Measurements from ENCODE around the gene ADK.

ADK gene

DNA sequence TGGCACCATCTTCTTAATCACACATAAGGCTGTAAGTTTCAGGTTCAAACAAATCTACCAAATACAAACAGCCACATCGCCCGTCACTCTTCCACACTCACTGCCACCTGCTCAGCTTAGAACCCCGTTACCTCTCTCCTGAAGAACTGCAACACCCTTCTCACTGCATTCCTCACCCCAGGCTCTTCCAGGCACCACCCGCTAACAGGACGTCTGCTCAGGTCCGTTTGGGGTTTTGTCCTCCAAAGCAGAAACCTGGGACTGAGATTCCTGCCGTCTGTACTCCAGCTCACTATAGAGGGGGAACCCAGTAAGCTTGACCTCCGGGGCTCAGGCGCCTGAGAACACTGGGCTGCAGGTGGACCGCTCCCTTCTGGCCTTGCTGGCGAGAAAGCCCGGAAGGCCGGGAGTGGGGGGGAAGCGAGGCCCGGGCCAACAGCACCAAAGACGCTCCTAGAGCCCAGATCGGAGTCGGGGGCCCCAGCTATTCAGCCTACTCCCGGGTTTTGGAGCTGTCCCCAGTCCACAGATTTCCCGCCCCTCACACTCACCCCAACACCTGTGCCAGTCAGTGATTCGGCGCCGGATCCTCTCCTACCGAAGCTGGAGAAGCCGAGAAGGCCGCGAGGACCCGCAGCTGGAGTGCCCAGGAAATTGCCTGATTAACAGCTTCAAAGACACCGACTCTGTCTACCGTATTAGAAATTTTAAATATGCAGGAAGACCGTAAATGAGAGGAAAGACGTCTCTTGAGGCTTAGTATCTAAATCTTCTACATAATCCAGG is 624 bp upstream of the ADK start, which contains the start of gene AP3M1:
TSS of gene AP3M1 (minus strand) at position 625 of the 786 bp plus-strand sequence. CDS start 12,449 bp downstream, outside the sequence.
- DNase-seq, result peak; percentile 17

DNA sequence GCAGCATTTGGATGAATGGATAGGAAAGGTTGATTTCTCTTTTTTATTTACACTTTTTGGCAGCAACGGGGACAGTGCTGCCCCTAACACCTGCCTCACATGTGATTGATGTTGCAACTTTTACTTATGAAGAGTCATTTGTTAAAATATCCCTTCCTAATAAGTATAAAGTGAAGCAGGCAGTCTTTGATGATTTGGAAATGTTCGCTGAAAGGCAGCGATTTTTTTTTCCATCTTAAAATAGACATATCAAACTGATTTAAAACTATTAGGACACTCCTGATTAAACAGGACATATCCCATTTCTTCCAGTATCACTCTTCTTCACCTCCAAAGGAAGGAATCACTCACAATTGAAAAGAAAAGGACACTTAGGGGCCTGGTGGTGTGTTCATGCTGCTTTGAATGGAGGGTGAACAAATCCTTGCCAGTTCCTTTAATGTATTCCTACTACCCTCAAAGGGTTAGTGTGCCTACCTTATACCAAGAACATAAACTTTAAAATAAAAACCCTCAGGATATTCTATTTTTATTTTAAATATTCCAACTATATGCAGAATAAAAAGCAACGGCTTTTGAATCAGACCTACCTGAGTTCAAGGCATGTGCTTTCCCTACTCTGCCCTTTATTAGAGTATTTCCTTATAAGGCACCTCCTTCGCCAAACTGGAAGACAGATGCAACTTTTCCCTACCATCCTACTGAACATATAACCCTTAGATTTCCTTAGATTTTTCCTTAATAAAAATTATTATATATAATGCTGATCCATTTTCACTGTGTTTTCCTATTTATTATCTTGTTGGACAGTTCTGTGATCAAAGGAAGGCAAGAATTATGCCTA is 1.1 kb downstream of the ADK start:
- no peak for DNase-seq

- no peak for DNase-seq
Observed at GRCh38 chr10:74153123-74153522, 2.1 kb downstream of the ADK start.

- no peak for DNase-seq
Observed at GRCh38 chr10:74153676-74154075, 2.7 kb downstream of the ADK start.

- no peak for DNase-seq
Observed at GRCh38 chr10:74156919-74157289, 5.9 kb downstream of the ADK start.

GRCh38 chr10:74160013-74160412 is 9.0 kb downstream of the ADK start:
- no peak for DNase-seq

DNA sequence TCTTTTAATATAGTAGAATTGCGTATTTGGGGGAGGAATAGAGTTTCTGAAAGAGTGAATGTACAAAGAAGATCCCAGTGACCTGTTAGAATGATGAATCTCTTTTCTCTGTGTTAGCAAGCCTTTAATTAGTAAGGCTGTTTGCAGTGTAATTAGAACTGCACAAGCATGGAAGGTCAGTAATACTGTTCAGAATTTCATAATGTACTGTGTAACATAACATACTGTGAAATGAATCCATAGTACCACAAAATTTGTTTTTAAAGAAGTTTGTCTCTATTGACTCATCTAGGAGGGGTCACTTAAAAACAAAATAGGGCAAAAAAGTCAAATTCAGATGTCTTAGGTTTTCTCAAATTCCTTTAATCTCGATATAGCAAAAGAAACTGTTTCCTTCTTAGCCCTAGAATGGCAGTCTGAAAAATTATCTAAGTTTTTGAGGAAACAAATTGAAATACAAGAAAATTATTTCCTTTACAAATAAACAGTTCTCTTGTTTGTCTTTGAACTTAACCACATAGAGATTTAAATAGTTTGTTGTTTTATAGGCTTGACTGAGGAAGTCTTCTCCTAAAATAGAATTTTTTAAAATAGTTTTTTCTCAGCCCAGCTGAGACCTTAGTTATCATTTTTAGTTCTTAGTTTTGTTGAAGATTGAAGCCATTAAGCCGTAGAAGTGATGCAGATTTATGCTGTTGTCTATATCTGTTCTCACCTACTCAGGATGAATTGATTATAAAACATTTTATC is 12.5 kb downstream of the ADK start:
- DNase-seq, result no peak

- DNase-seq, result no peak
Observed at GRCh38 chr10:74164716-74165529, 13.9 kb downstream of the ADK start.

GRCh38 chr10:74165530-74165901 is 14.5 kb downstream of the ADK start:
- DNase-seq, result no peak

DNA sequence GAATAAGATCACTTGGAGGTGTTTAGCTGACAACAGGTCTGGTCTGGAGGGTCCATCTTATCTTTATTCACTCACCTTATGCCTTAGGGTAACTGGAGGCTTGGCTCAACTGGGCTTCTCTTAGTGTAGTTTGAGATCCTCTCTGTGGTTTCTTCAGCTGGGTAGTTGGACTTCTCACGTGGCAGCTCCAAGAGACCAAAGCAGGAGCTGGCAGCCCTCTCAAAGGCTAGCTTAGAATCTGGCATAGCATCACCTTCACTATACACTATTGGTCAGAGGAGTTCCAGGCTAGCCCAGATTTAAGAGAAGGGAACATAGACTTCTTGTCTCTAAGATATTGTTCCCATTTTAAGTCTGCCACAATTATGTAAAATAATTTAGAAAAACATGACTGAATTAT is 16.4 kb downstream of the ADK start:
- DNase-seq, result no peak

- DNase-seq, result no peak
Observed at GRCh38 chr10:74171625-74172024, 20.6 kb downstream of the ADK start.

- DNase-seq, result no peak
Observed at GRCh38 chr10:74174521-74174920, 23.5 kb downstream of the ADK start.

DNA sequence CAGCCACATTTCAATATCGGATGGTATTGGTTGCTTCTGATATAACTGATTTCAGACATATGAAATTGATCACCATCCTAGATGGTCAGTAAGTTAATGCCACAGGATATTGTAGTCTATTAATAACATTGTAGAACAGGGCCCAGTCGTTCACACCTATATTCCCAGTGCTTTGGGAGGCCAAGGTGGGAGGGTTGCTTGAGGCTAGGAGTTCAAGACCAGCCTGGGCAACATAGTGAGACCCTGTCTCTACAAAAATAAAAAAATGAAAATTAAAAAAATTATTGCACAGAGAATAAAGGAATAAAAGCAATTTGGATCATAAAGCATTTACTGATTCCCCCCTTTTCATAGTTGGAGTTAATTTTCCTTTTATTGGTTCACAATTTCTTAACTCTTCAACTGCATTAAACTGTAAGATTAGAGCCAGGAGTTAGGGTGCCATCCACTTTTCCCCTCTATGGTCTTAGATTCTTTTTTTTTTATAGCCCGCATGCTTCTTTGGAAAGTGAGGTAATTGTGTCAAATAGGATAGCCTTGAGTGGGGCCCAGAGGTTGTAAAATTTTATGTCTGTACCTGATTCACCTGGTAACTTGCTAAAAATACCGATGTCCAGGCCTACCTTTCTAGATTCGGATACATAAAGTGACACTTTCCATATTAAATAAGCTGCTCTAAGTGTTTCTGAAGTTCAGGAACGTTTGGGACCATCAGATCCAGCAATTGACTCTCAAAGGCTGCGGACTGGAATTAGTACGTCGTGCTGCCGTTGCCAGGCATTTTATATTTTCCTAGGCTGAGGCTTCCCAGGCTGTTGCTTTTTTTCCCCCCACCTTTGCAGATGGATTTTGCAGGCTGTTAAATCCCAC is 24.7 kb downstream of the ADK start:
- DNase-seq, result no peak

GRCh38 chr10:74176380-74177139 is 25.5 kb downstream of the ADK start:
- DNase-seq, result peak; percentile 77

GRCh38 chr10:74177140-74177677 is 26.2 kb downstream of the ADK start:
- no peak for DNase-seq

DNA sequence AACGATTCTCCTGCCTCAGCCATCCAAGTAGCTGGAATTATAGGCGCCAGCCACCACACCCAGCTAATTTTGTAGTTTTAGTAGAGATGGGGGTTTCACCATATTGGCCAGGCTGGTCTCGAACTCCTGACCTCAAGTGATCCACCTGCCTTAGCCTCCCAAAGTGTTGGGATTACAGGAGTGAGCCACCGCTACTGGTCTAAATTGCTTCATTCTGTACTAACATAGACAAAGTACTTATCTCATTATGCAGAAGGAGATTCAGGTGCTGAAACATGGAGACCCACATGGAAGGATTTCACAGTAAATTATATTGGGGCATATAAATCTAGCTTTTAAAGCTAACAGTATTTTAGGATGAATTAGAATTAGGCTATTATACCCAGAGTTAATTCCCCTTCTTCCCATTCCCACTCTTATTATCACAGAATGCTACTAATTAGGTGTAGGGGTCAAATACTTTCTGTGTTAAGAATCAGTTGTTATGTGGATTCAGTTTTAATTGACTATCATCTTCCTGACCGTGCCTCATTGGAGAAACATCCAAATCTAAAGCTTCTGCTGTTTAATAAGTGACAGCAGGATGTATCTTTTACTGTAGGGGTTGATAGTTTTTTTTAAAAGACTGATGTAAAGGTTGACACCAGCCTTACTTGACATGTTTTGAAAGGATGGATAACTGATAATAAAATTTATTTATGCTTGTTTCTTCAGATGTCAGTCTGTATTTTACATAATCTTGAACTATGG is 27.2 kb downstream of the ADK start:
- DNase-seq, result no peak

DNA sequence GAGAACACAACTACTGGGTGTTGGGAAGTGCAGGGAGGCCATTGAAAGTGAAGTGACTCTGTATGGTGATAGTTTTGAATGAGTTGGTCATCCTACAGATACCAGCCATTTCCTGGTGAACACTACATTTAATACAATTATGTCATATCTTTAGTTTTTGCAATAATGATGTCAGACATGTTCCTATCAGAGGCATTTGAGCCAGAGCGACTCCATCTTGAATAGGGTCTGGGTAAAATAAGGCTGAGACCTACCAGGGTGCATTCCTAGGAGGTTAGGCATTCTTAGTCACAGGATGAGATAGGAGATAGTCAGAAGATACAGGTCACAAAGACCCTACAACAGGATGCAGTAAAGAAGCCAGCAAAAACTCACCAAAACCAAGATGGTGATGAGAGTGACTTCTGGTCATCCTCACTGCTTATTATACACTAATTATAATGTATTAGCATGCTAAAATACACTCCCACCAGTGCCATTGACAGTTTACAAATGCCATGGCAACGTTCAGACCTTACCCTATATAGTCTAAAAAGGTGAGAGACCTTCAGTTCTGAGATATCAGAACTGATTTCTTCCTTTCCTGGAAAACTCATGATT is 28.2 kb downstream of the ADK start:
- DNase-seq, result no peak

DNA sequence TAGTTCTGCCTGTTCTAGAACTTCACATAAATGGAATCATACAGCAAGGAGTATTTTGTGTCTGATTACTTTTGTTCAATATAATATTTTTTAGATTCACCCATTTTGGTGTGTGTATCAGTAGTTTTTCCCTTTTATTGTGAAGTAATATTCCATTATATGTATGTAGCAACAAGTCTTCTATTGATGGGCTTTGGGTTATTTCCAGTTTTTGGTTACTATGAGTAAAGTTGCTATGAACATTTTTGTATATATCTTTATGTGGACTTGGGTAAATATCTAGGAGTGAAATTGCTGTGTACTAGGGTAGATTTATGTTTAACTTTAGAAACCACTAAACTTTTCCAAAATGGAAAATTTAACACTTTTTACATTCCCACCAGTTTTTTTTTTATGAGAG is 35.7 kb downstream of the ADK start:
- no peak for DNase-seq

- no peak for DNase-seq
Observed at GRCh38 chr10:74187237-74187636, 36.2 kb downstream of the ADK start.

All from DMS79 treated with DMSO at 0.1 percent for 48 hours (cell line).